Mesenchymal stem cell (in vitro differentiated cells and primary cell): Measurements from ENCODE around the gene PROCA1.

Experiments used
- DNase-seq: peaks from one replicate; pipeline ENCODE4 v3.0.0-alpha.2; 2013
- H2AFZ ChIP-seq: one replicate; pipeline ENCODE4 v1.6.1; 2013; ENCODE audit warnings: low read depth, mild to moderate bottlenecking, control low read depth, inconsistent platforms, low read length, moderate library complexity
- H2AK5ac ChIP-seq: 2 replicates; pipeline ENCODE4 v1.6.1; 2013; ENCODE audit warnings: low read length, moderate library complexity, mild to moderate bottlenecking, inconsistent platforms; ENCODE audit not compliant: severe bottlenecking
- H2BK120ac ChIP-seq: one replicate; pipeline ENCODE4 v1.6.1; 2013; ENCODE audit warnings: low read depth, mild to moderate bottlenecking, inconsistent platforms, low read length, moderate library complexity
- H2BK12ac ChIP-seq, 2 experiments: one replicate each; pipeline ENCODE4 v1.6.1; 2013; ENCODE audit warnings: inconsistent platforms in 2 of 2, low read length in 2 of 2, mild to moderate bottlenecking in 2 of 2, moderate library complexity in 2 of 2, control low read depth in 1 of 2
- H2BK15ac ChIP-seq: one replicate; pipeline ENCODE4 v1.6.1; 2013; ENCODE audit warnings: mild to moderate bottlenecking, low read depth, inconsistent platforms; ENCODE audit not compliant: poor library complexity, severe bottlenecking
- H2BK5ac ChIP-seq: 2 replicates; pipeline ENCODE4 v1.6.1; 2013; ENCODE audit warnings: low read depth, mild to moderate bottlenecking, low read length, control low read depth, inconsistent platforms; ENCODE audit not compliant: poor library complexity, severe bottlenecking
- H3K14ac ChIP-seq, 2 experiments: one replicate each; pipeline ENCODE4 v1.6.1; 2013; ENCODE audit warnings: inconsistent platforms in 2 of 2, low read length in 2 of 2, control low read depth in 1 of 2, mild to moderate bottlenecking in 1 of 2, moderate library complexity in 1 of 2
- H3K18ac ChIP-seq, 2 experiments: one replicate each; pipeline ENCODE4 v1.6.1; 2013; ENCODE audit warnings: inconsistent platforms in 2 of 2, low read length in 2 of 2, control low read depth in 1 of 2, low read depth in 1 of 2, mild to moderate bottlenecking in 1 of 2
- H3K23ac ChIP-seq, 2 experiments: one replicate each; pipeline ENCODE4 v1.6.1; 2013; ENCODE audit warnings: inconsistent platforms in 2 of 2, low read length in 2 of 2, mild to moderate bottlenecking in 2 of 2, moderate library complexity in 2 of 2, control low read depth in 1 of 2
- H3K27ac ChIP-seq: 2 replicates; pipeline ENCODE4 v1.5.1; 2013; ENCODE audit warnings: mild to moderate bottlenecking, moderate library complexity, low read length, control low read depth, inconsistent platforms; ENCODE audit not compliant: poor library complexity, severe bottlenecking
- H3K27me3 ChIP-seq, 2 experiments: 2 replicates each; pipeline versions ENCODE4 v1.6.1 to v1.7.0; 2013; ENCODE audit warnings: low read length in 2 of 2, mild to moderate bottlenecking in 2 of 2, moderate library complexity in 2 of 2, control low read depth in 1 of 2, inconsistent platforms in 1 of 2; ENCODE audit not compliant: control insufficient read depth in 1 of 2, insufficient read depth in 1 of 2
- H3K36me3 ChIP-seq, 2 experiments: 2 replicates each; pipeline versions ENCODE4 v1.6.1 to v1.7.0; 2013; ENCODE audit warnings: low read length in 2 of 2, control low read depth in 1 of 2, inconsistent platforms in 1 of 2, low read depth in 1 of 2, mild to moderate bottlenecking in 1 of 2; ENCODE audit not compliant: insufficient read depth in 2 of 2, control insufficient read depth in 1 of 2
- H3K4ac ChIP-seq, 2 experiments: one replicate each; pipeline ENCODE4 v1.6.1; 2013; ENCODE audit warnings: inconsistent platforms in 2 of 2, low read length in 2 of 2, mild to moderate bottlenecking in 2 of 2, moderate library complexity in 2 of 2, control low read depth in 1 of 2, low read depth in 1 of 2
- H3K4me1 ChIP-seq: 2 replicates; pipeline ENCODE4 v1.6.1; 2013; ENCODE audit warnings: low read depth, low read length, control low read depth; ENCODE audit not compliant: control insufficient read depth, insufficient read depth
- H3K4me2 ChIP-seq: 2 replicates; pipeline ENCODE4 v1.6.1; 2013; ENCODE audit warnings: low read length, mild to moderate bottlenecking, inconsistent platforms; ENCODE audit not compliant: poor library complexity, severe bottlenecking
- H3K4me3 ChIP-seq, 2 experiments: 2 replicates each; pipeline versions ENCODE4 v1.5.1 to v1.7.0; 2013; ENCODE audit warnings: low read length in 2 of 2, mild to moderate bottlenecking in 2 of 2, control low read depth in 1 of 2, low read depth in 1 of 2; ENCODE audit not compliant: insufficient read depth in 1 of 2
- H3K79me1 ChIP-seq: replicated peaks from 2 replicates; pipeline ENCODE4 v1.6.1; 2013; ENCODE audit warnings: mild to moderate bottlenecking, control low read depth, low read length, inconsistent platforms; ENCODE audit not compliant: poor library complexity, severe bottlenecking
- H3K9ac ChIP-seq: 2 replicates; pipeline ENCODE4 v1.7.0; 2013; ENCODE audit warnings: mild to moderate bottlenecking, low read length, moderate library complexity
- H3K9me3 ChIP-seq: 2 replicates; pipeline ENCODE4 v1.7.0; 2013; ENCODE audit warnings: mild to moderate bottlenecking, low read length; ENCODE audit not compliant: control insufficient read depth
- H4K8ac ChIP-seq: one replicate; pipeline ENCODE4 v1.6.1; 2013; ENCODE audit warnings: inconsistent platforms, mild to moderate bottlenecking, low read length, moderate library complexity
- H4K91ac ChIP-seq: one replicate; pipeline ENCODE4 v1.6.1; 2013; ENCODE audit warnings: mild to moderate bottlenecking, low read length, inconsistent platforms
- WGBS: methylation state at CpG from one replicate; pipeline ENCODE4 v1.1.7; 2013; ENCODE audit warnings: mixed read lengths; 5-methylcytosine and 5-hydroxymethylcytosine counted together

The PROCA1 gene

GRCh38 chr17:28698253-28698941 lies 13.3 kb downstream of the PROCA1 start:
- 98% methylated on average over 6 of the region's 6 CpGs for WGBS
- H3K4ac ChIP-seq: no peak overlapping the region
- H2BK15ac ChIP-seq: no peak overlapping the region

GRCh38 chr17:28693869-28694268 lies 17.8 kb downstream of the PROCA1 start:
- Histone ChIP-seq H3K27me3 (no peaks in the 10 kb centered on the region), H2BK5ac (no peak overlapping the region), H3K9ac (no peak overlapping the region), H3K23ac (no peak overlapping the region), H3K4me3 (no peak overlapping the region), H3K4ac (no peak overlapping the region), H4K91ac (no peak overlapping the region), H3K4me1 (no peaks in the 10 kb centered on the region), H2BK12ac (no peak overlapping the region), H2BK15ac (no peak overlapping the region), H3K14ac (no peak overlapping the region), H3K27ac (no peak overlapping the region), H2AK5ac (no peak overlapping the region), H2BK120ac (no peak overlapping the region), H3K36me3 (peaks cover 85 to 92% of the 10 kb centered on the region in 2 experiments), H3K9me3 (no peaks in the 10 kb centered on the region), H3K79me1 (peaks cover 14% of the 10 kb centered on the region), H4K8ac (no peak overlapping the region), H2AFZ (no peak overlapping the region), H3K4me2 (no peak overlapping the region), H3K18ac (no peak overlapping the region)
- WGBS: 100% methylated on average over 1 of the region's 1 CpG
- DNase-seq: no peak

More at GRCh38 chr17:28698253-28698941, 13.3 kb downstream of the PROCA1 start:
- Histone ChIP-seq H2BK12ac (no peak overlapping the region), H3K4me3 (no peak overlapping the region), H3K36me3 (peaks cover 93 to 99% of the 10 kb centered on the region in 2 experiments), H2BK120ac (no peak overlapping the region), H3K27ac (no peak overlapping the region), H4K91ac (no peak overlapping the region), H2BK5ac (no peak overlapping the region), H3K9ac (no peak overlapping the region), H3K18ac (no peak overlapping the region), H3K79me1 (peaks cover 16% of the 10 kb centered on the region), H3K14ac (no peak overlapping the region), H2AFZ (no peak overlapping the region), H3K4me1 (peaks cover 4% of the 10 kb centered on the region), H2AK5ac (no peak overlapping the region), H3K23ac (no peak overlapping the region), H4K8ac (no peak overlapping the region), H3K9me3 (no peaks in the 10 kb centered on the region), H3K27me3 (no peaks in the 10 kb centered on the region), H3K4me2 (no peak overlapping the region)
- DNase-seq: no peak

- no peak overlapping the region for H2BK15ac ChIP-seq
- no peak overlapping the region for H3K9ac ChIP-seq
- no peaks in the 10 kb centered on the region for H3K4me1 ChIP-seq
- no peak overlapping the region for H3K4me3 ChIP-seq
- no peak overlapping the region for H2BK12ac ChIP-seq
- H3K14ac ChIP-seq: no peak overlapping the region
- H3K79me1 ChIP-seq: peaks cover 16% of the 10 kb centered on the region
- no peak overlapping the region for H3K4me2 ChIP-seq
- no peak overlapping the region for H3K4ac ChIP-seq
- H2AK5ac ChIP-seq: no peak overlapping the region
- no peaks in the 10 kb centered on the region for H3K9me3 ChIP-seq
- H4K91ac ChIP-seq: no peak overlapping the region
- DNase-seq: no peak
- H2AFZ ChIP-seq: no peak overlapping the region
- H2BK120ac ChIP-seq: no peak overlapping the region
- H4K8ac ChIP-seq: no peak overlapping the region
- no peak overlapping the region for H3K27ac ChIP-seq
- no peak overlapping the region for H3K18ac ChIP-seq
- WGBS: 100% methylated on average over 2 of the region's 3 CpGs
- H3K27me3 ChIP-seq: no peaks in the 10 kb centered on the region
- H3K23ac ChIP-seq: no peak overlapping the region
- H3K36me3 ChIP-seq: peaks cover 80 to 93% of the 10 kb centered on the region in 2 experiments
- no peak overlapping the region for H2BK5ac ChIP-seq
These were observed 22.7 kb downstream of the PROCA1 start for GRCh38 chr17:28689011-28689410.

GRCh38 chr17:28688481-28688880 lies 23.2 kb downstream of the PROCA1 start:
- WGBS: 100% methylated on average over 1 of the region's 4 CpGs
- no peak overlapping the region for H3K9ac ChIP-seq
- H3K4me2 ChIP-seq: no peak overlapping the region
- no peak overlapping the region for H2BK5ac ChIP-seq
- H3K27ac ChIP-seq: no peak overlapping the region
- H3K4me1 ChIP-seq: no peaks in the 10 kb centered on the region
- H3K79me1 ChIP-seq: peaks cover 12% of the 10 kb centered on the region
- no peaks in the 10 kb centered on the region for H3K9me3 ChIP-seq
- H3K4me3 ChIP-seq: no peak overlapping the region
- no peak overlapping the region for H2AK5ac ChIP-seq
- H2BK120ac ChIP-seq: no peak overlapping the region
- H3K27me3 ChIP-seq: no peaks in the 10 kb centered on the region
- H3K14ac ChIP-seq: no peak overlapping the region
- no peak overlapping the region for H2AFZ ChIP-seq
- H4K8ac ChIP-seq: no peak overlapping the region
- no peak overlapping the region for H3K23ac ChIP-seq
- DNase-seq: no peak
- no peak overlapping the region for H4K91ac ChIP-seq
- no peak overlapping the region for H3K18ac ChIP-seq
- H2BK12ac ChIP-seq: no peak overlapping the region
- no peak overlapping the region for H3K4ac ChIP-seq
- peaks cover 79 to 91% of the 10 kb centered on the region in 2 experiments for H3K36me3 ChIP-seq
- H2BK15ac ChIP-seq: no peak overlapping the region
